ENCODE results near the gene RUNX2. TPM values are rescaled to one million over a fixed set of nuclear protein-coding genes. Genes with fewer than 3 reads are reported as not detected.

Gene RUNX2
- polyA plus RNA-seq, 1 donor from 2014 or later = not detected

DNA sequence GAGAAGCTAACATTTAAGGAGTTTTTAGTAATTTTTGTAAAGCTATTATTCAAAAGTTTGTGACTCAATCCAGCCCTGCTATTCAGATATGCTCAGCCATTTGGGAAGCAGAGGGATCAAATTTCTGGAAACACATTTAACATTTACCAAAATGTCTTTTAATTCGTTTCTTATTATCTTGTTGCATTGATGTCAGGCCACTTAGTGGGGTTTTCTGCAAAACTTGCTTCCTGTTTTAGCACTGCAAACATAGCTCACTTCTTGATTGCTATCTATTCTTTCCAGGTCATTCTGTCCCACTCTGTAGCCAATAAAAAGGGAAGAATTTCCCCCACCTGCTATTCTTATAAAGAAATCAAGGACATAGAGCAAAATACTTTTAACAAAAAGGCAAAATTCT lies 226.5 kb downstream of the RUNX2 start:
- H3K36me3 ChIP-seq (ENCODE audit: insufficient read depth, low read length) = no peaks in the 10 kb centered on the region
- H3K9me2 ChIP-seq (ENCODE audit: insufficient read depth, low read length) = no peaks in the 10 kb centered on the region
- TF ChIP-seq TAF1 (IDR thresholded peaks at IDR 0.05; ENCODE audit: low read depth) (no peak), RAD21 (conservative IDR thresholded peaks at IDR 0.05) (no peak), MXI1 (conservative IDR thresholded peaks at IDR 0.05; ENCODE audit: poor library complexity, severe bottlenecking) (no peak), EP300 (conservative IDR thresholded peaks at IDR 0.05; ENCODE audit: poor library complexity, severe bottlenecking) (no peak), POLR2AphosphoS5 (IDR thresholded peaks at IDR 0.05) (no peak), EZH2 (IDR thresholded peaks at IDR 0.05; ENCODE audit: borderline replicate concordance, insufficient read depth, low read length, poor library complexity, severe bottlenecking) (no peak), SMC3 (conservative IDR thresholded peaks at IDR 0.05; ENCODE audit: poor library complexity) (no peak)
- TF ChIP-seq, protein P1, sequence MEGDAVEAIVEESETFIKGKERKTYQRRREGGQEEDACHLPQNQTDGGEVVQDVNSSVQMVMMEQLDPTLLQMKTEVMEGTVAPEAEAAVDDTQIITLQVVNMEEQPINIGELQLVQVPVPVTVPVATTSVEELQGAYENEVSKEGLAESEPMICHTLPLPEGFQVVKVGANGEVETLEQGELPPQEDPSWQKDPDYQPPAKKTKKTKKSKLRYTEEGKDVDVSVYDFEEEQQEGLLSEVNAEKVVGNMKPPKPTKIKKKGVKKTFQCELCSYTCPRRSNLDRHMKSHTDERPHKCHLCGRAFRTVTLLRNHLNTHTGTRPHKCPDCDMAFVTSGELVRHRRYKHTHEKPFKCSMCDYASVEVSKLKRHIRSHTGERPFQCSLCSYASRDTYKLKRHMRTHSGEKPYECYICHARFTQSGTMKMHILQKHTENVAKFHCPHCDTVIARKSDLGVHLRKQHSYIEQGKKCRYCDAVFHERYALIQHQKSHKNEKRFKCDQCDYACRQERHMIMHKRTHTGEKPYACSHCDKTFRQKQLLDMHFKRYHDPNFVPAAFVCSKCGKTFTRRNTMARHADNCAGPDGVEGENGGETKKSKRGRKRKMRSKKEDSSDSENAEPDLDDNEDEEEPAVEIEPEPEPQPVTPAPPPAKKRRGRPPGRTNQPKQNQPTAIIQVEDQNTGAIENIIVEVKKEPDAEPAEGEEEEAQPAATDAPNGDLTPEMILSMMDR (IDR thresholded peaks at IDR 0.05; ENCODE audit: poor library complexity, severe bottlenecking) = no peak
- TF ChIP-seq, protein P2, sequence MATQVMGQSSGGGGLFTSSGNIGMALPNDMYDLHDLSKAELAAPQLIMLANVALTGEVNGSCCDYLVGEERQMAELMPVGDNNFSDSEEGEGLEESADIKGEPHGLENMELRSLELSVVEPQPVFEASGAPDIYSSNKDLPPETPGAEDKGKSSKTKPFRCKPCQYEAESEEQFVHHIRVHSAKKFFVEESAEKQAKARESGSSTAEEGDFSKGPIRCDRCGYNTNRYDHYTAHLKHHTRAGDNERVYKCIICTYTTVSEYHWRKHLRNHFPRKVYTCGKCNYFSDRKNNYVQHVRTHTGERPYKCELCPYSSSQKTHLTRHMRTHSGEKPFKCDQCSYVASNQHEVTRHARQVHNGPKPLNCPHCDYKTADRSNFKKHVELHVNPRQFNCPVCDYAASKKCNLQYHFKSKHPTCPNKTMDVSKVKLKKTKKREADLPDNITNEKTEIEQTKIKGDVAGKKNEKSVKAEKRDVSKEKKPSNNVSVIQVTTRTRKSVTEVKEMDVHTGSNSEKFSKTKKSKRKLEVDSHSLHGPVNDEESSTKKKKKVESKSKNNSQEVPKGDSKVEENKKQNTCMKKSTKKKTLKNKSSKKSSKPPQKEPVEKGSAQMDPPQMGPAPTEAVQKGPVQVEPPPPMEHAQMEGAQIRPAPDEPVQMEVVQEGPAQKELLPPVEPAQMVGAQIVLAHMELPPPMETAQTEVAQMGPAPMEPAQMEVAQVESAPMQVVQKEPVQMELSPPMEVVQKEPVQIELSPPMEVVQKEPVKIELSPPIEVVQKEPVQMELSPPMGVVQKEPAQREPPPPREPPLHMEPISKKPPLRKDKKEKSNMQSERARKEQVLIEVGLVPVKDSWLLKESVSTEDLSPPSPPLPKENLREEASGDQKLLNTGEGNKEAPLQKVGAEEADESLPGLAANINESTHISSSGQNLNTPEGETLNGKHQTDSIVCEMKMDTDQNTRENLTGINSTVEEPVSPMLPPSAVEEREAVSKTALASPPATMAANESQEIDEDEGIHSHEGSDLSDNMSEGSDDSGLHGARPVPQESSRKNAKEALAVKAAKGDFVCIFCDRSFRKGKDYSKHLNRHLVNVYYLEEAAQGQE (IDR thresholded peaks at IDR 0.05; ENCODE audit: borderline replicate concordance) = no peak
- H3K9ac ChIP-seq (ENCODE audit: low read length) = no peak overlapping the region
- H3K79me2 ChIP-seq (replicated peaks; ENCODE audit: insufficient read depth, low read length) = no peaks in the 10 kb centered on the region
- no peak overlapping the region for H3K27ac ChIP-seq (ENCODE audit: low read length)
- no peaks in the 10 kb centered on the region for H3K27me3 ChIP-seq (ENCODE audit: insufficient read depth, low read depth, low read length)
- no peak overlapping the region for H3K4me3 ChIP-seq (ENCODE audit: low read length)
- no peaks in the 10 kb centered on the region for H3F3A ChIP-seq (ENCODE audit: insufficient read depth, low read length, poor library complexity, severe bottlenecking)
- no peaks in the 10 kb centered on the region for H4K20me1 ChIP-seq (ENCODE audit: insufficient read depth)
- H3K4me2 ChIP-seq (ENCODE audit: low read length) = no peak overlapping the region
- no peaks in the 10 kb centered on the region for H3K9me3 ChIP-seq (ENCODE audit: low read length)
- H2AFZ ChIP-seq (ENCODE audit: low read depth, low read length) = no peak overlapping the region

DNA sequence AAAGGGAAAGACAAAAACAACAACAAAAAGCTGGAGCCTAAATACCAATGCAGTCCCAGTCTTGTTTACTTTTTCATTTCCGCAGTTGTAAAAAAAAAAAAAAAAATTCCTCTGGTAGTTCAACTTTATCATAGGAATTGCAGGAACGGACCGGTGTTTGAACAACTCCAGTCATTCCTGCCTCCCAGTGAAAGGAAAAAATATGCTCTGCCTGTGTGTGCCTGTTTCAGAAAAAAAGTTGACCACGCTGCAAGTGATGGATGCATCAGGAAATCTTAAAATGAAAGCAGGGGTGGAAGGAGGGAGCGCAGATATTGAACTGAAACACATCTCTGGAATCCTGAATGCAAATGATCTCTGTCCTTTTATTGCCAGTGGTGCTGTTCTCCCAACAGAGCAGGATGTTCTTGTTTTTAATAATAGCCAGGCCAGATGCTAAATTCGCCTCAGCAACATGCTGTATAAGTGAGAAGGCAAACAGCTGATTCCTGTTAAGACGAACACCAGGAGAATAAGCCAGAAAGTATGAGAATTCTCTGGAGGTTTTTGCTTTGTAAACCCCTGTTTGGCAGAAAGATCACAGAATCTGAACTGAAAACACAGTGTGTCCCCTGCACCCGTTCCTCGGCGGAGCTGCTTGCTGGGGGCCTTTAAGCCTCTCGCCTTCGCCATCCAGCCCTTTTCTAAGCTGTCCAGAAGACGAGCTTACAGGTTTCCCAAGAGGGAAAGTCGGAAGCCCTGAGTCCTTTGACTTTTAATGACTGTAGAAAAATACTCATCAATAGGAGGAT lies 228.0 kb downstream of the RUNX2 start:
- Histone ChIP-seq H3K36me3 (ENCODE audit: insufficient read depth, low read length) (no peaks in the 10 kb centered on the region), H3K27ac (ENCODE audit: low read length) (no peak overlapping the region), H3K9me2 (ENCODE audit: insufficient read depth, low read length) (no peaks in the 10 kb centered on the region), H4K20me1 (ENCODE audit: insufficient read depth) (no peaks in the 10 kb centered on the region), H3K9ac (ENCODE audit: low read length) (no peak overlapping the region), H3K79me2 (replicated peaks; ENCODE audit: insufficient read depth, low read length) (no peaks in the 10 kb centered on the region), H3F3A (ENCODE audit: insufficient read depth, low read length, poor library complexity, severe bottlenecking) (no peaks in the 10 kb centered on the region), H3K4me3 (ENCODE audit: low read length) (no peak overlapping the region), H3K9me3 (ENCODE audit: low read length) (no peaks in the 10 kb centered on the region), H3K4me2 (ENCODE audit: low read length) (no peak overlapping the region), H3K27me3 (ENCODE audit: insufficient read depth, low read depth, low read length) (no peaks in the 10 kb centered on the region), H2AFZ (ENCODE audit: low read depth, low read length) (no peak overlapping the region)
- no peak for TF ChIP-seq MXI1 (conservative IDR thresholded peaks at IDR 0.05; ENCODE audit: poor library complexity, severe bottlenecking)
- no peak for TF ChIP-seq RAD21 (conservative IDR thresholded peaks at IDR 0.05)
- no peak for TF ChIP-seq SMC3 (conservative IDR thresholded peaks at IDR 0.05; ENCODE audit: poor library complexity)
- TF ChIP-seq, protein P1 (IDR thresholded peaks at IDR 0.05; ENCODE audit: poor library complexity, severe bottlenecking) = no peak
- no peak for TF ChIP-seq TAF1 (IDR thresholded peaks at IDR 0.05; ENCODE audit: low read depth)
- TF ChIP-seq EZH2 (IDR thresholded peaks at IDR 0.05; ENCODE audit: borderline replicate concordance, insufficient read depth, low read length, poor library complexity, severe bottlenecking) = no peak
- no peak for TF ChIP-seq POLR2AphosphoS5 (IDR thresholded peaks at IDR 0.05)
- TF ChIP-seq, protein P2 (IDR thresholded peaks at IDR 0.05; ENCODE audit: borderline replicate concordance) = no peak
- no peak for TF ChIP-seq EP300 (conservative IDR thresholded peaks at IDR 0.05; ENCODE audit: poor library complexity, severe bottlenecking)
